ENCODE measurements around the gene RFPL3.

Gene RFPL3

GRCh38 chr22:32331918-32332725, 25.5 kb upstream of the RFPL3 start:
- TF ChIP-seq MAX (IDR thresholded peaks at IDR 0.05; ENCODE audit: low read depth, low read length) (no peak), CTCF (IDR thresholded peaks at IDR 0.05; ENCODE audit: low read depth, low read length) (no peak), MYC (IDR thresholded peaks at IDR 0.05; ENCODE audit: low read depth, low read length) (no peak), POLR2A (IDR thresholded peaks at IDR 0.05; ENCODE audit: extremely low read depth, insufficient read length) (no peak)
- DNase-seq (ENCODE audit: low read depth) = no peak
- H3K4me3 ChIP-seq (ENCODE audit: low read depth, low read length) = no peak overlapping the region

- no peak overlapping the region for H3K4me3 ChIP-seq (ENCODE audit: low read depth, low read length)
- DNase-seq (ENCODE audit: low read depth) = no peak
- no peak for TF ChIP-seq CTCF (IDR thresholded peaks at IDR 0.05; ENCODE audit: low read depth, low read length)
- TF ChIP-seq POLR2A (IDR thresholded peaks at IDR 0.05; ENCODE audit: extremely low read depth, insufficient read length) = no peak
- no peak for TF ChIP-seq MAX (IDR thresholded peaks at IDR 0.05; ENCODE audit: low read depth, low read length)
- TF ChIP-seq MYC (IDR thresholded peaks at IDR 0.05; ENCODE audit: low read depth, low read length) = no peak
Measured at GRCh38 chr22:32333141-32333768, 24.4 kb upstream of the RFPL3 start.

- DNase-seq (ENCODE audit: low read depth) = no peak
- TF ChIP-seq POLR2A (IDR thresholded peaks at IDR 0.05; ENCODE audit: extremely low read depth, insufficient read length) (no peak), CTCF (IDR thresholded peaks at IDR 0.05; ENCODE audit: low read depth, low read length) (no peak), MAX (IDR thresholded peaks at IDR 0.05; ENCODE audit: low read depth, low read length) (no peak), MYC (IDR thresholded peaks at IDR 0.05; ENCODE audit: low read depth, low read length) (no peak)
- no peak overlapping the region for H3K4me3 ChIP-seq (ENCODE audit: low read depth, low read length)
Measured at GRCh38 chr22:32333769-32334659, 23.7 kb upstream of the RFPL3 start.

- TF ChIP-seq POLR2A (IDR thresholded peaks at IDR 0.05; ENCODE audit: extremely low read depth, insufficient read length) = no peak
- no peak for TF ChIP-seq MAX (IDR thresholded peaks at IDR 0.05; ENCODE audit: low read depth, low read length)
- TF ChIP-seq MYC (IDR thresholded peaks at IDR 0.05; ENCODE audit: low read depth, low read length) = no peak
- no peak for TF ChIP-seq CTCF (IDR thresholded peaks at IDR 0.05; ENCODE audit: low read depth, low read length)
- DNase-seq (ENCODE audit: low read depth) = no peak
- H3K4me3 ChIP-seq (ENCODE audit: low read depth, low read length) = no peak overlapping the region
Measured at GRCh38 chr22:32334660-32335365, 22.9 kb upstream of the RFPL3 start.

GRCh38 chr22:32335471-32335870, 22.2 kb upstream of the RFPL3 start:
- TF ChIP-seq POLR2A (IDR thresholded peaks at IDR 0.05; ENCODE audit: extremely low read depth, insufficient read length) (no peak), CTCF (IDR thresholded peaks at IDR 0.05; ENCODE audit: low read depth, low read length) (no peak), MAX (IDR thresholded peaks at IDR 0.05; ENCODE audit: low read depth, low read length) (no peak), MYC (IDR thresholded peaks at IDR 0.05; ENCODE audit: low read depth, low read length) (no peak)
- no peak overlapping the region for H3K4me3 ChIP-seq (ENCODE audit: low read depth, low read length)

More at GRCh38 chr22:32335471-32335870, 22.2 kb upstream of the RFPL3 start:
- DNase-seq (ENCODE audit: low read depth) = no peak
